ENCODE results near the gene NUDCD3. TPM values are rescaled to one million over a fixed set of nuclear protein-coding genes. Genes with fewer than 3 reads are reported as not detected.

The NUDCD3 gene
- polyA plus RNA-seq, 1 donor = 80.1 TPM

GRCh38 chr7:44366986-44367385 lies 123.5 kb downstream of the NUDCD3 start:
- DNase-seq (ENCODE audit: low read depth) = no peak

GRCh38 chr7:44353668-44354067 lies 136.8 kb downstream of the NUDCD3 start:
- no peak for DNase-seq (ENCODE audit: low read depth)

- DNase-seq (ENCODE audit: low read depth) = no peak
These were observed 141.3 kb downstream of the NUDCD3 start for GRCh38 chr7:44348851-44349781.

- DNase-seq (ENCODE audit: low read depth) = no peak
These were observed 142.2 kb downstream of the NUDCD3 start for GRCh38 chr7:44348300-44348699.

- no peak for DNase-seq (ENCODE audit: low read depth)
These were observed 142.8 kb downstream of the NUDCD3 start for GRCh38 chr7:44347546-44348114.

- no peak for DNase-seq (ENCODE audit: low read depth)
These were observed 144.4 kb downstream of the NUDCD3 start for GRCh38 chr7:44346063-44346462.

- DNase-seq (ENCODE audit: low read depth) = no peak
These were observed 149.1 kb downstream of the NUDCD3 start for GRCh38 chr7:44341401-44341800.

- no peak for DNase-seq (ENCODE audit: low read depth)
These were observed 151.9 kb downstream of the NUDCD3 start for GRCh38 chr7:44338600-44338999.

- no peak for DNase-seq (ENCODE audit: low read depth)
These were observed 154.0 kb downstream of the NUDCD3 start for GRCh38 chr7:44336491-44336890.

GRCh38 chr7:44335184-44335583 lies 155.3 kb downstream of the NUDCD3 start:
- no peak for DNase-seq (ENCODE audit: low read depth)

- DNase-seq (ENCODE audit: low read depth) = no peak
These were observed 155.7 kb downstream of the NUDCD3 start for GRCh38 chr7:44334734-44335097.

GRCh38 chr7:44333911-44334733 lies 156.3 kb downstream of the NUDCD3 start:
- no peak for DNase-seq (ENCODE audit: low read depth)

GRCh38 chr7:44331682-44332081 lies 158.8 kb downstream of the NUDCD3 start:
- no peak for DNase-seq (ENCODE audit: low read depth)

- DNase-seq (ENCODE audit: low read depth) = no peak
These were observed 160.1 kb downstream of the NUDCD3 start for GRCh38 chr7:44330331-44330730.

GRCh38 chr7:44329888-44330287 lies 160.6 kb downstream of the NUDCD3 start:
- no peak for DNase-seq (ENCODE audit: low read depth)

Other genes with a start within 250 kb of the NUDCD3 start
- 22.9 TPM for gene CAMK2B, start 165.1 kb downstream of the NUDCD3 start, polyA plus RNA-seq (ENCODE audit: insufficient read length)
- 0.04 TPM for gene NPC1L1, start 50.7 kb upstream of the NUDCD3 start, polyA plus RNA-seq (ENCODE audit: insufficient read length)
- 56.7 TPM for gene DDX56, start 83.2 kb upstream of the NUDCD3 start, polyA plus RNA-seq (ENCODE audit: insufficient read length)
- 94.3 TPM for gene TMED4, start 91.6 kb upstream of the NUDCD3 start, polyA plus RNA-seq (ENCODE audit: insufficient read length)
- 61.2 TPM for gene OGDH, start 116.0 kb upstream of the NUDCD3 start, polyA plus RNA-seq (ENCODE audit: insufficient read length)

Measured in forelimb muscle (tissue), 1 donor.